ENCODE measurements around the gene DSCAML1.

The DSCAML1 gene

DNA sequence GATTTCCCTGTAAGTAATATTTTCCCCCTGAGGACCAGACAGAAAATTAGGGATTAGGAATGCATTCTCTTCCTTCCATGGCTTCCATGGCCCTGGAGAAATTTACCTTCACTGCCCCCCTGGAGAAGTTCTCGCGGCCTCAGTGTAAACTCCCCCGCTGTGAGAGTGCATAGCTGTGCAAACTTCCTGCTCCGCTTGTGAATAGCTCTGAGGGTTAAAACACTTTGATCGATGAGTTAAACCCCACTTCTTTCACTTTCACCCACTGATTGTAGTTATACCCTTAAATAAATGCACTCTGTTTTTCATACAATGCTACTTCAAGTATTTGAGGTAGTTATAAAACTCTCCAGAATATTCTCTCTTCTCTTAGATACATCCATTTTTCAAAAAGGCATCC lies 190.8 kb downstream of the DSCAML1 start:
- no peak for DNase-seq (ENCODE audit: low spot score)

DNA sequence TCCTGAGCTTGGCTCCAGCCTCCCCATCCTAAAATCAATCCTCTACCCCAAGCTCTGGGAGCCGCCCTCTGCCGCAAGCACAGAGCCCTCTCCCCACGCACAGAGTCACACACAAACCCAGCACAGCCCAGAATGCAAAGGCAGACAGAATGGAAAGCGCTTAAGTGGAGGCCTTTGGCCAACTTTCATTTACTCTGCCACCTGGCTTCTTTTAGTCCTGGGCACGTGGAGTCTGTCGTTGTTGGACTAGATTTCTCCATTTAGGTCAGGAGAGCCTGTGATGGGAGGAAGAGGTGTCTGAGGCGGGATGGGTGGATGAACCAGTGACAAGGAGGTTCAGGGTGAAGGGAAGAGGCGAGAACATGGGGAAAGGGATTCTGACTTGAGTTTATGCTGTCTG lies 191.7 kb downstream of the DSCAML1 start:
- DNase-seq (ENCODE audit: low spot score): no peak

DNA sequence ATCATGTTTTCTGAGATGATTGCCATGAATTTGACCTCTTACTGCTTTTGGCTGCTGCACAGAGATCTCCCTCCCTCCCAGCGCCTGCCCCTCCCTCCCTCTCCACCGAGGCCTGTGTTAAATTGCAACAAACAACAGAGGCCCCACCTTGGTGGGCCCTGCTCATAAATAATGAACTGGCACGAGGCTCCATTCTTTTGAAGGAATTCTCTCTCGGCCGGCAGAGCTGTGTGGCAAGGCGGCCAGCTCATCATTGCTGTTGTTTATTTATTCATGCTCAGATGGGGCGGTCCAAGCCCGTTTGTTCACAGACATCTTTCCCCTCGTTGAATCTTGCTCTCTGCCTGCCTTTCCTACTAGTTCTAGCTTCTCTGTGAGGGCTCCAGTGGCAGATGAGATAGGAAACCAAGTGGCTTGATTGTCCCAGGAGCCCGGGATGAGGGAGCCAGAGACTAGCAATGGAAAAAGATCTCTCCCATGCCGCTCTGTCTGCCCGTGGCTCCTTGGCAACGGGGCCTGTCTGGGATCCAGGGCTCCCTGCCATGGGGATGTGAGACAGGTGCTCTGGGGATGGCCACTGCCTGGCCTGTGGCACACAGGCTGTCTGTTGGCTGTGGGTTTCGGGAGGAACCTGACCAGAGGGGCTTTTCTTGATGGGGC lies 192.6 kb downstream of the DSCAML1 start:
- no peak for DNase-seq (ENCODE audit: low spot score)

DNA sequence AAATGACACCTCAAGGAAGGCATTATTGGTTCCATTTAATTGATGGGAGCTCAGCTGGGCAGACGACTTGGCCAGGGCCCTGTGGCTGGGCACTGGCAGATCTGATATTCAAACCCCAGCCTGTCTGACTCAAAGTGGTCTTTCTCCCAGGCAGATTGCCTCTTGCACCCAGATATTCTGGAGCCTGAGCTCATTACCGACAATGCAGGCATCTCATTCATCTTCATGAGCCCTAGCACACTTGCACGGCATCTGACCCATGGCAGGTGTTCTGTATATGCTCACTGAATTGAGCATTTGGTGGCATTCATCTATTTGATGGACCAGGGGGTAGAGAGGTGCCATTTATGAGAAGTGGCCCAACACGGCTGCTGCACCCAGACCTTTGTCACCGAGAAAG lies 193.1 kb downstream of the DSCAML1 start:
- DNase-seq (ENCODE audit: low spot score): no peak

DNA sequence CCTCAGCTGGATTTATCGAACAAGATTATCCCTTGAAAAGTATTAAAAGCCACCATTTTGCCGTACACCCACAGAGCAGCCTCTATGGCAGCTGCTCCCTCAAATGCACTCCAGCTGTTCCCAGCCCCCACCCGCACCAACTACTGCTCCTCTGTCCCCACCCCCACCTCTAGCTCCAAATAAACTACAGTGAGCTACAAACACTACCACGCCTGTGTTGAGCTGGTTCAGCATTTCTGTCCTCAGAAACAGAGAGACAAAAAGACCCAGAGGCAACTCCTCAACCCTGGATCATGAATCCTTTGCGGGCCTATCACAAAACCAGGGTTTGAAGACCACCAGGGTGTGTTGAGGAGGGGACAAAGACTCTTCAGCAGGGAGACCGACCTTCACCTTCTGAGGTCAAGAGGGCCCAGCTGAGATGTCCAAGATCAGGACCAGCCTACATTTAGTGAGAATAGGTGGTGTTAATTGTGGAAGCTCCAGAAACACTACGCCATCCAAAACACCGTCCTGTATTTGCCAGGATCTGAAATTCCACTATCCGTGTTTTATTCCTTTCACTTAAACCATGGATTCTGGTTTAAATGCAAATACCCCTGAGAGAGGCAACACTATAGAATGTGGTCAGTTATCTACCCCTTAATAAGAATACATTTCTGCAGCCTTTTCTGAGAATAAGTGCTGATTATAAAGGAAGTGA lies 195.9 kb downstream of the DSCAML1 start:
- no peak for DNase-seq (ENCODE audit: low spot score)

DNA sequence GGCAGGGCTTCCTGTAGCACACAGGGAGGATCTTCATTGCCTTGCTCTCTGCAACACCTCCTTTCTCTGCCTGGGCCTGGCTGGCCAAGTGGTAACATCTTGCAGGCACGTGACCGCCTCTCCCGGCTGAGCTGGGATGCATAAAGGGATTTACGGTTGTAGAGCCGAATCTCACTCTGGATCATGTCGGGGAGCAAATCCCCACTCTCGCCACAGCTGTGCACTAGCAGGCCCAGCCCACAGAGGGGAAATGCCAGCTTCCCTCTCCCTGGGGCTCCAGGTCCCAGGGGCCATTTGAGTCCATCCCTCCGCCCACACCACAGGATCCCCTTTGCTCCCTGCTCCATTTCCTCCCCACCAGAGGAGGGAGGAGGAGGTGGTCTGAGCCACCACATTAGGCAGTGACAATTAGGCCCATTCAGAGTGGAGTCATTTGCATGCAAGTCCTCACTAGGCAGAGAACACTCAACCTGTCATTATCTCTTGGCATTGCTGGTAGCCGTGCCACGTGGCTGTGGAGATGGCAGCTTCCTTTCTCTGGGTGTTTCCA lies 196.7 kb downstream of the DSCAML1 start:
- no peak for DNase-seq (ENCODE audit: low spot score)

DNA sequence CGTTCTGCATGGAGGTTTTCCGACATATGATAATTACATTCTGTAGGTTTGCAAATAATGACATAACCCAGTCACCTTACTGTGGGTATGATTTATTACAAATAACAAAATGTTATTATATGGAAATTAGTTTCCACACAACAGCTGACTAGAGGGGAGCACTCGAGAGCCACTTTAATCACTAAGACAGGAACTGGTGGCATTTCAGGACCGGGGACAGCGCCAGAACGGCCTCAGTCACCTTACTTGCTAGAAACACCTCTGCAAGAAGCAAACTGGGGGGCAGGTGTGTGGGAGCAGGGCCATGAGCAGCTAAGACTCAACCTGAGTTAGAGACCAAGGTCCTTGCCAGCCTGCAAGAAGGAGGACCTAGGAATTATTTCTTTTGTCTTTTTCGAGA lies 199.9 kb downstream of the DSCAML1 start:
- DNase-seq (ENCODE audit: low spot score): peak; percentile 48

DNA sequence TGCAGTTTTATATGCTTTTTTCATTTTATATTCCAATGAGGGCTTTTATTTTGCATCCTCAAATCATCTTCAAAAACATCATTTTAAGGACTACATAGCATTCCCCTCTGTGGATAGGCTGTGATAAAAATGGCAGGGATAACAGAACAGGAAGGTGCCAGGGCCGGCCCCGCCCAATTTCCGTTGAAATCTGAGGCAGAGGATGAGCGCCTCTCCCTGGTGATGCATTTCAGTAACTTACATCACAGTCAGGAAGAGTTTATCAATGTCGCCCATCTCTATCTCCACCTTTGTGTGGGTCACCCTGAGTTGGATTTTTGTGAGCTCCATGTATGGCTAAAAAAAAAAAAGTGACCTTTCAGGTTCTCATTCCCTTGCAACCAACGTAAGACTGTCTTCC lies 201.6 kb downstream of the DSCAML1 start:
- DNase-seq (ENCODE audit: low spot score): no peak

DNA sequence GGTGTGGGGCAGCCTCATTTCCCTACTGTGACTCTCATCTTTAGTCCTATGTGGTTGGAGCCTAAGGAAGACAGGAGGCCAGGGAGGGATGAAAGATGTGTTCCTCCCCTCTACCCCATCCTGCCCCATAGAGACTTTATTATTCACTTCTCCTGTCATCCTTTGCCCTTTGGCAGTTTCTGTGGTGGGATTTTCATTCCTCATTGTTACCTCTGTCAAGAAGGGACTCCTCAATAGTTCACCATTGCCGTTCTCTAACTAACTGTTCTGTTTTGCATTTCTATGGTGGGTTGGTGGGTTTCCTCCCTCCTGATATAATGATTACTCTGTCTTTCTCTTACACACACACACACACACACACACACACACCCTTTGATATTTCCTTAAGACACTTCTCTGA lies 202.3 kb downstream of the DSCAML1 start:
- no peak for DNase-seq (ENCODE audit: low spot score)

DNA sequence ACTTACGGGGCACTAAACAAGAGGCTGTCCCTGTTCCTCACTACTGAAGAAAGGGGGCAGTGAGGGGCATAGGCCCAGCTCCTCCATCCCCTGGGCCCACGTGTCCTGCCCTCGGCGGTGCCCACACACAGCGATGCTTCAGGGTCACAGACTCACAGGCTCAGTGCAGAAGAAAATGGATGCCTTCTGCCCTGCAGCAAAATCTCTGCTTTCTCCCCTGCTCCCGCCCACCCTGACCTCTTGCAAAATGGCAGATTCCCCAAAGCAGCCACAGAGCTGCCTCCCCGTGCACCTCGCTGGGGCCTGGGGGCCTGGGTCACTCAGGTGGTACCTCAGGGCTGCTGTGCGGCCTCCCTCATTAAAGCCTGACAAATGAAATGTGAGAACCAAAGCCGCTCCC lies 204.0 kb downstream of the DSCAML1 start:
- no peak for DNase-seq (ENCODE audit: low spot score)

DNA sequence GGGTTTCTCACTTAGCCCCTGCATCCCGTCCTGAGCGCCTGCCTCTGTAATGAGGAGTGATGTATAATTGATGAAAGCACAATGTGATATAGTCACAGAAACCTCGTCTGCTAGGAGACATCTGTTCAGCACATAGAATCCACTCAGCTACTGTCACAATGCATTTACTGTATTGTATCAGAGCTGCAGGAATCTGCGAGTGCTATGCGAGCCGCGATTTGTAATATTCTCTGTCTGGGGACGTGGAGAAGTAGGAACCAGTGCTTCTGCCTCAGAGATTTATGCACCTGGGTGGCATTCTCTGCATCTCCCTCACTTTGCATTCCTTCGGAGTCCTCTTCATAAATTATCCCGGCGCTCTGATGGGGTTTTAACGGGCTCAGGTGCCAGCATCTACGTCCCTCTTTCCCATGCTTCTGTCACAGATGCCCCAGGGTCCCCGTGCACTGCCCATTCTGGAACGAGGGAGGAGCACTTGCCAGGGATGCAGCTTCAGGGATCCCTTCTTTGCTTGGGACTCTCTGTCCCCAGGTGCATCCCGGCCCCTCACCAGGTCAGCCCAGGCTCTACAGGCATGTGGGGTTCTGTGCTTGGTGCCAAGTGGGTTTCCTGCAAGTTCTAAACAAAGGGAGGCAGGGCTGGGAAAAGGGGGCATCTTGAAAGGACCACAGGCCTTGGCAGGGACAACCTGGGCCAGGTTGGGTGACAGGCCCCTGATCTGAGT lies 205.5 kb downstream of the DSCAML1 start:
- DNase-seq (ENCODE audit: low spot score): no peak

DNA sequence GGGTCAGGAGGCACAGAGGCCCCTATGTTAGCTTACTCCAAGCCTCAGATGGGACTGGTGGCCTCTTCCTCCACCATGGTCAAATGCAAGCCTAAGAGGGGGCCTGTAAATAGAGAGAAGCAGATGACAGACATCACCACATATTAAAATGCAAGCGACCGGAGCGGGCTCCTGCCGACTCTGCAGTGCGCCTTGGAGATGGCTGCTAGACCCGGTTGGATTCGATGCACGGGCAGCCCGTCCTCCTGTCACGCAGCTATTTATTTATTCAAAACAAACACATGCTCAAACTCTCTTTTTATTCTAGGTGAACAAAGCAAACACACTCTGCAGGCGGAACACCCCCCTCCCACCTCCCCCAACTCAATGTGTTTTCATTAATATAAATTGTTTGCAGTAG lies 208.0 kb downstream of the DSCAML1 start:
- DNase-seq (ENCODE audit: low spot score): no peak

DNA sequence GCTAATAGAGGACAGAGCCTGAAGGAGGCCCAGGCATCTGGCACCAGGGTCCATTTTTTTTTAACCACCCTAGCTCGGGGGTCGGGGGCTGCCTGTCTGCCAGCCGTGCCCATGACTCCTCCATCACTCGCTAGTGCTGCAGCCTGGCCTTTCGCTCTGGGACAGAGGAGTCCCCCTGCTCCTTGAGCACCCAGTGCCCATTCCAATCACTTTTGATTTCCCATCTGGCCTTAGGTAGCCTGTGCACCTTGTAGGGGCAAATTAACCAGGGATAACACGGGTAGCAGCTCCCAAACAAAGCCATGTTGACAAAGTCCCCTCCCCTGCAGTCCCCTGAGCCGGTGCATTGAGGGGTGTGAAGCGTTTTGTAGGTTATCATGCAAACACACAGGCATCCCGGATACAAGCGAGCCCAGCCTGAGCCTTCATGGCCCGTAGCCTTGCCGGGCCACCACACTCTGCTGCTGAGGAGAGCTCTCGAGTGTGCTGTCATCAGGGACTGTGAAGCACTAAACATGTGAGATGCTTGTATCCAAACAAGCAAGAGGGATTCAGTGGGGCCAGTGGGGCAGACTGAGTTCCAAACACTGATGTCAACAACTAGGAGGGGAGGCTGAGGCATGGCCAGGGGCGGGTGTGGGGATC lies 208.7 kb downstream of the DSCAML1 start:
- DNase-seq (ENCODE audit: low spot score): no peak

DNA sequence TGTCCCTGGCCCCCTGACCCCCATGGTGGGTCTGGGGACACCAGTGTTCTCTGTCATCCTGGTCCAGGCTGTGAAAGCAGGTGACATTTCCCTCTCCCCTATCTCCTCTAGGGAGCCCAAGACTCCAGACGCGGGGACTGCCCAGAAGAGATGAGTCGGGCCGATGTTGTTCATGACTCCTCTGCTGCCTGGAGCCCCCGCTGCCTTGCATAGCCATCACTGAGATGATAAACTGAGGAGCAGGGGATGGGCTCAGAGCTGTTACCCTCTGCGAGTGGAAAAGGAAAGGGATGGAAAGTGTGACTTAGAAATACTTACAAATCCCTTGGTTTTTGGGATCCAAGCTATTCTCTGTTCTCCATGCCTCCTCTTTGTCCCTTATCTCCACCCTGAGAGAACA lies 209.6 kb downstream of the DSCAML1 start:
- DNase-seq (ENCODE audit: low spot score): no peak

DNA sequence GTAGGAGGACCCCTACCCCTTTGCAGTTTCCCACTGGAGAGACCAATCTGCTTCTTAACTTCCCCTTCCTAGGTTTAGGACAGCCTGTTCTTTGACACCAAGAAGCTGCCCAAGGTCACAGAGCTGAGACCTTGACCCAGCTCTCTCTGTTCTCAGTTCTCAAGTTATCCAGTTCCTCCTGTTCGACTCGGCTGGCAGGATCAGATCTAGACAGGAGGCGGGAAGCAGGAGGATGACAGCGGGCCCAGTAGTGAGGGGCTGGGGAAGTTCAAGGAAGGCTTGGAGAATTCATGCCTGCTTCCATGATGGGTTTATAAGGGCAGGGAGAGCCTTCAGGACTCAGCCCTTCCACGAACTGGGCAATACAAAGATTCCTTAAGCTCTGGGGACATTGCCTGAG lies 210.6 kb downstream of the DSCAML1 start:
- no peak for DNase-seq (ENCODE audit: low spot score)

DNA sequence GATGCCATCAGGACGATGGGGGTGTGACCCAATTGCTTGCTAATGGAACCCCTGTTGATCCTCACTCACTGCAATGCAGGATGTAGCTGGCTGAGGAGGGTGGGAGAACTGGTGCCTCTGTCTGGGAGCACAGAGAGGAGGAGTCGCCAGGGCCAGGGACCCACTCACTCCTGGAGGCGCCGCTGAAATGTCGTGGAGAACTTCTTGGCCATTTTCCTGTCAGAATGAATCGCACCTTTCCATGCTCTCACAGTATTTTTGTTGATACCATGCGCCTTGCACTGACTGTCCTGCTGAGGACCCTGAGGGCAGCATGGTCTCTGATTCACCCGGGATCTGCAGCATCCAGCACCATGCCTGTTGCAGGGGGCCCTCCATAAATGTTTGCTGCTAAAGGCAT lies 211.4 kb downstream of the DSCAML1 start:
- no peak for DNase-seq (ENCODE audit: low spot score)

DNA sequence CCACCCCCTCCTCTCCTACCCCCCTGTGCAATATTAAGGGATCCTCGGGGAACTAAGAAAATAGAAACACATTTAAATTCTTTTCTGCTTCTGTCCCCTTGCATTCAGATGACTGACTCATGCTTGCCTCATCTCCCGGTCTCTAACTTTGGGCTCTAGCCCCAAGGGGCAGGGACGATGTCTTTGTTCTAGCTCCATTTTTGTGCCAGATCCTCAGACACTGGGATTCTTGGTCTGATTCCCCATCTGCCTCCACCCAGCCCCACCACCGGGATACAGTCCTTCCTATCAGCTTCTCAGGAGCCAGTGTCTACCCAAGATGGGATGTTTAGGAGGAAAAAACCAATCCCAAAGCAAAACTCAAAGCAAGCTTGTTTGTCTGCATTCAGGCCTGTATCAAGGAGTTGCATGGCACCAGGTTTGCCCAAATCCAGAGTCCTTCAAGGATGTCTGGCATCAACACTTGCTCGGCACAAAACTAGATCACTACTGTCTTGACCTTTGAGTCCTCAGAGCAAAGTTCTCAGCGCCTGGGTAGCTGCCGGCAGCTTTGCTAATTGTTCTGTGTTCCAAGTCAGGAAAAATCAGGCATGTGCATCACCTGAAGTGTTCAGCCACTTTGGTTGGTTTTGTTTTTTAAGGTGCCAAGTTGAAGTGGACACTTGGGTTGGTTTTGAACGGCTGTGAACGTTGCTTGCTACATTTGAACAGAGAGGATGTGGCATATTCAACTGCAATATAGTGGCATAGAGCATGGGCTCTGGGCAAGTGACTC lies 212.8 kb downstream of the DSCAML1 start:
- DNase-seq (ENCODE audit: low spot score): peak; percentile 64

DNA sequence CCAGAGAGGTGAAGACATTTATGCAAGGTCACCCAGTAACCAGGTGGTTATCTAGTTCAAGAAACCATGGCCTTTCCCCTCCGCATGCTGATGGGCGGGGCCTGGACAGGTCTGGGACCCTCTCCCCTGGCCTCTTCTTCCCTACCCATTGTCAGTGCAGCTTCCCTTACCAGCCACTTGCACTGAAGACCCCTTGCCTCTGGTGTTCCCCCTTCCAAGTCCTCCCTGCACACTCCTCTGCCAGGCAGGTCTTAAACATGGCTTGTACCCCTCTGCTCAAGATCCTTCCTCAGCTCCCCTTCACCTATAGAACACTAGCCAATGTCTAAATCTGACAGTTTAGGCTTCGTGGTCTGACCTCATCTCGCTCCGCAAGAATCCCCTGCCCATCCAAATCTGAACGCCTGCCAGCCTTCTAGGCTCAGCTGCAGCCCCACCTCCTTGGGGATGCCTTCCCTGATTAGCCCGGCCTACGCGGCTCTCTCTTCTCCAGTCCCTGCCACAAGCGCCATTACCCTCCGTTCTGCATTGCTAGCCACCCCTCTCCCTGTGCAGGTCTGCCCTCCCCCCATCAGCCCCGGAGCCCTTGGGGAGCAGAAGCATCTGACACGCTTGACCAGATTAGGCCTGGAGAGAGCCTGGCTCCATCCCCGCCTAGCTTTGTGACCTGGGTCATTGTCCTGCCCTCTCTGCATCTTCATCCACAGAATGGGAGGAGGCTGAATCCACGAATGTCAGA lies 213.8 kb downstream of the DSCAML1 start:
- DNase-seq (ENCODE audit: low spot score): peak; percentile 24

DNA sequence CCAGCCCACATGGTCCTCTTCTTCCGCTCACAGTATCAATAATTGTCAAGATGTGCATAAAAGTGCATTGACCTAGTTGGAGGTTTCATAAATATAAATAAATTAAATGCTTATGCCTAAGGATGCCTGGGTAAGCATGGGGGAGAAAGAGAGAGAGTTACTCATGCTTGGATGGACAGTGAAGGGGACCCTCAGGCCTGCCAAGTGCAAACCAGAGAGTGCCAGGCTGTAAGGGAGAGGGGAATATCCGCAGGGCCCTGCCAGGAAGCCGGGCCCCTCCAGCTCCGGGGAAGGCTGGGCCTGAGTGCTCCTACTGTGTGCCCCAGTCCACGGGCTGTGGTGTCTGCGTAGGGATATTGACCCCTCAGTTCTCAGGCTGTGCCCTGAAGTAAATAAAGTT lies 214.6 kb downstream of the DSCAML1 start:
- DNase-seq (ENCODE audit: low spot score): no peak

DNA sequence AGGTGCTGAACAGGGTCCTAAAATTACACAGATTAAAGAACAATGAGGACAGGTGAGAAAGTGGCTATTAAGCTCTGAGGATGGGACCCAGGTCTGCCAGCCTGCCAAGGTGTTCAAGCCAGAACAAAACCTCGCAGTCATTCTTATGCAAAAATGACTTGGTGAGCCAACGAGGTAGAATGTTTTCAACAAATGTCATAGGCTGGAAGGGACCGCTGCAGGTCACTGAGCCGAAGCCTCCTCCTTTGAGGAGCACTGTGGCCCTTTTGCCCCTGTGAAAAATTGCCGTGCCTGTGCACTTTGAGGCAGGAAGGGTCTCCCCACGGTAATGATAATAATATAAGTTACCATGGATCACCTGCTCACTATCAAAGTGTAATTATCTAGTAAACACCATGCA lies 216.2 kb downstream of the DSCAML1 start:
- no peak for DNase-seq (ENCODE audit: low spot score)

DNA sequence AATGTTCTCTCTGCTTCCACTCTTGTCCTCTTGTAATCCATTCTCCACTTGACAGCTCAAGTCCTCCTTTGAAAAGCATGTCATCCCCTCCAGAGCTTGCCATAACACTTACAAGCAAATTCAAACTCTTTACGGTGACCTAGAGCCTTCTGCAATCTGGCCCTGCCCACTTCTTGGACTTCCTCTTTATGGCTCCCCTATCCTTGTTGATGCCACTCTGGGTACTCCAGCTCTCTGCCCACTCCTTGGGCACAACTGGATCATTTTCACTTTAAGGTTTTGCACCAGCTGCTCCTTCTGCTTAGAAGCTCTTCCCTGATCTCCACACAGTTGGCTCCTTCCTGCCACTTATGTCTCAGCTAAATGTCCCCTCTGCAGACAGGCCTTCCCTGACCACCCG lies 217.9 kb downstream of the DSCAML1 start:
- no peak for DNase-seq (ENCODE audit: low spot score)

Measured in AG08395 (cell line).